CD4-positive, CD25-positive, alpha-beta regulatory T cell (primary cell): ENCODE results near the gene FAM72B. TPM values are rescaled to one million over a fixed set of nuclear protein-coding genes. Genes with fewer than 3 reads are reported as not detected.
"Not testable (repeated sequence)": the region's sequence is repeated elsewhere in the genome, so short reads cannot be mapped to it uniquely, and the experiment has no call there.

Experiments
- ATAC-seq, 2 donors: fragments of 150-1000 bp; cut with Tn5 transposase; one replicate each; pipeline ENCODE4 v1.10.0; 2021; ENCODE audit warnings: low read depth in 2 of 2, moderate number of reproducible peaks in 2 of 2, moderate library complexity in 1 of 2
- DNase-seq, 3 donors: peaks; one replicate each; pipeline versions ENCODE4 v3.0.0 to v3.0.0-alpha.2; 2012 to 2022; ENCODE audit warnings: mixed read lengths in 1 of 3
- H3K27ac ChIP-seq: one replicate; pipeline ENCODE4 v1.7.0; 2013; ENCODE audit warnings: mild to moderate bottlenecking, low read length; ENCODE audit not compliant: insufficient read depth, poor library complexity, severe bottlenecking
- H3K27me3 ChIP-seq: one replicate; pipeline ENCODE4 v1.7.0; 2013; ENCODE audit warnings: low read length; ENCODE audit not compliant: control insufficient read depth, insufficient read depth
- H3K36me3 ChIP-seq: one replicate; pipeline ENCODE4 v1.7.0; 2013; ENCODE audit warnings: mild to moderate bottlenecking, low read length, moderate library complexity; ENCODE audit not compliant: control insufficient read depth, insufficient read depth
- H3K4me1 ChIP-seq: 2 replicates; pipeline ENCODE4 v1.7.0; 2013; ENCODE audit warnings: mild to moderate bottlenecking, low read length; ENCODE audit not compliant: insufficient read depth, control insufficient read depth, poor library complexity, severe bottlenecking
- H3K4me3 ChIP-seq: one replicate; pipeline ENCODE4 v1.7.0; 2013; ENCODE audit warnings: low read depth, mild to moderate bottlenecking, low read length, moderate library complexity
- H3K9me3 ChIP-seq, 2 experiments: 1 replicate in 1 of 2; 2 replicates in 1 of 2; pipeline ENCODE4 v1.7.0; 2013; ENCODE audit warnings: low read length in 2 of 2, mild to moderate bottlenecking in 1 of 2, moderate library complexity in 1 of 2; ENCODE audit not compliant: control insufficient read depth in 2 of 2
- H3K27ac Mint-ChIP-seq, 3 donors: one replicate each; pipeline ENCODE4 v1.8.0; 2020 to 2022; ENCODE audit warnings: mild to moderate bottlenecking in 3 of 3, mixed read lengths in 3 of 3, moderate library complexity in 2 of 3
- H3K27me3 Mint-ChIP-seq: one replicate; pipeline ENCODE4 v1.8.0; 2022; ENCODE audit warnings: mild to moderate bottlenecking, mixed read lengths
- H3K36me3 Mint-ChIP-seq: one replicate; pipeline ENCODE4 v1.8.0; 2020; ENCODE audit warnings: mixed read lengths
- H3K4me1 Mint-ChIP-seq, 4 donors: one replicate each; pipeline ENCODE4 v1.8.0; 2020 to 2022; ENCODE audit warnings: mixed read lengths in 4 of 4, mild to moderate bottlenecking in 1 of 4
- H3K4me3 Mint-ChIP-seq, 4 donors: one replicate each; pipeline ENCODE4 v1.8.0; 2020 to 2022; ENCODE audit warnings: mild to moderate bottlenecking in 4 of 4, mixed read lengths in 4 of 4, moderate library complexity in 3 of 4
- H3K9me3 Mint-ChIP-seq, 7 donors: one replicate each; pipeline ENCODE4 v1.8.0; 2020 to 2022; ENCODE audit warnings: mixed read lengths in 7 of 7, mild to moderate bottlenecking in 3 of 7, moderate library complexity in 2 of 7
- polyA plus RNA-seq, 4 donors: library from polyadenylated mRNA; unstranded; fragments of 300-500 nt; fragmentation: Illumina TruSeq; gene quantifications; one replicate each; pipeline ENCODE4 v1.2.3, GENCODE V29; 2021
- total RNA-seq: library from RNA; stranded (reverse); gene quantifications from one replicate; pipeline ENCODE4 v1.2.3, GENCODE V29; 2022

Gene FAM72B
- total and polyA plus RNA-seq, 5 donors from 2014 or later: 0.53 to 1.9 (median 1.1) TPM

DNA sequence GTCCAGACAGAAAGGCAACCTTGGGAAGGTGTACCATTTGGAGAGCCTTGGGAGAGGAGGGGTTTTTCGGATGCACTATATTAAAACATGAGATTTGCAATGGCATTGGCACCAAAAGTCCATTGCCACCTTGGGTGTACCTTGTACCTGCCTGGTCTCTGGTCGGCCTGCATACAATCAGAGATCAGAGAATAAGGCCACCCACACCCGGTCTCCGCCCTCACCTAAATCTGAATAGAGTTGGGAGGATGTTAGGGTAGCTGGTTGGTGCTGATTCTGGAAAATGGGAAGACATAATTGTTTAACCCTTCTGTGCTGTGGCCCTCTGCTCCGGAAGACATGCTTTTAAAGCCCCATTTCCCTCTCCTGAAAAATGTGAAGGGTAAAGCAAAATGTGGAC is 3.8 kb upstream of the FAM72B start:
- H3K27ac Mint-ChIP-seq, ATAC-seq, H3K4me1 ChIP-seq, DNase-seq, H3K36me3 ChIP-seq, H3K27me3 Mint-ChIP-seq, H3K9me3 Mint-ChIP-seq, H3K27me3 ChIP-seq, H3K9me3 ChIP-seq, H3K36me3 Mint-ChIP-seq, H3K27ac ChIP-seq: not testable (repeated sequence)
- H3K4me3 Mint-ChIP-seq: peak overlapping the region; percentile 65 to 83 (median 72)
- peaks cover 0 to 14% (median 1%) of the 10 kb centered on the region in 4 donors for H3K4me1 Mint-ChIP-seq
- H3K4me3 ChIP-seq: peak overlapping the region; percentile 19

DNA sequence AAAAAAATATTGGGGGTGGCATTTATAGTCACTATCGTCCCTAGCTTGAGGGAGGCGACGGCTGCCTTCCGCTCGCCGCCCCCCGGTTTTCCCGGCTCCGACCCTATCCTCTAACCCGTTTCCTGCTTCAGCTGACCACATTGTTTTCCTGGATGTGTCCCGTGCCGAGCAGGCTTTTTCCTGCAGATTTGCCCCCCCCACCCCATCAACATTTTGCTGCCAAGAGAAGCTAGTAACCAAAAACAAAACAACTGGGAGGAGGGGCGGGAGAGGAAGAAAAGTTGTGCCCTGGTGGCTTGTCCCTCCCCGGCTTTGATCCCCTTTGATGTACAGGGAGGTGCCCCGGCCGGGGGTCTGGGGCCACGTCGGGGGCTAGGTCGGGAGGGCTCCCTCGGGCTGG is 2.1 kb upstream of the FAM72B start:
- H3K9me3 Mint-ChIP-seq, H3K27ac ChIP-seq, ATAC-seq, H3K27me3 ChIP-seq, H3K4me3 ChIP-seq, H3K36me3 ChIP-seq, H3K4me1 ChIP-seq, DNase-seq, H3K36me3 Mint-ChIP-seq, H3K27me3 Mint-ChIP-seq, H3K9me3 ChIP-seq: not testable (repeated sequence)
- Mint-ChIP-seq H3K27ac (peak overlapping the region in 1 of 3 donors; percentile 83), H3K4me1 (peaks cover 0 to 12% (median 1%) of the 10 kb centered on the region in 4 donors), H3K4me3 (peak overlapping the region in 3 of 4 donors; percentile 89 to 96 (median 89))

DNA sequence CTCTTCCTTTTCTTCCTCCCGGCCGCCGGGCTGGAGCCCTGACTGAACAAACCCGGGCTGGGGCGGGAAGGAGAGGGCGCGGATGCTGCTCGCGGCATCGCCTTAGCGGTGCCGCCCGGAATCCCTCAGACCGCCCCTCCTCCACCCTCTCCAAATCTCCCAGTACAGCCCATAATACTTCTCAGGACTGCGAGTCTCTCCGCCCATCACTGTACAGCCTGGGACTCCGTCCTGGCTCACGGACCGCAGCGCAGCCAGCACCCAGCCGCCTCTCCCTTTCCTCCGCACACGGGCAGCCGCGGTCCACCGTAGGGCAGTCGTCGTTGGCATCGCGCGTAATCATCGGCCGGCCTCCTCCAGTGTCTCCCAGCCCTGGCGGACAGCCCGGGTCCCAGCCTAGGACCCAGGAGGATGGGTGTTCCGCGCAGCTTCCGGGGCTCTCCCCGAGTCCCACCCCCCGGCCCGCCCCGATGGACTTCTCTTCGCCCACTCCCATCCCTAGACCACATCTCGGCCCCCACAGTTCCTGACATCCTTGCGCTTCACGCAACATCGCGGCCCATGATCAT is 1.1 kb upstream of the FAM72B start:
- H3K4me1 Mint-ChIP-seq, H3K27me3 ChIP-seq, ATAC-seq, H3K4me3 ChIP-seq, H3K9me3 ChIP-seq, H3K36me3 ChIP-seq, H3K4me1 ChIP-seq, H3K9me3 Mint-ChIP-seq, H3K27me3 Mint-ChIP-seq, H3K36me3 Mint-ChIP-seq, DNase-seq: not testable (repeated sequence)
- peak overlapping the region; percentile 14 for H3K27ac ChIP-seq
- H3K4me3 Mint-ChIP-seq: peak overlapping the region; percentile 90 to 99 (median 97)
- peak overlapping the region in 1 of 3 donors; percentile 89 for H3K27ac Mint-ChIP-seq

DNA sequence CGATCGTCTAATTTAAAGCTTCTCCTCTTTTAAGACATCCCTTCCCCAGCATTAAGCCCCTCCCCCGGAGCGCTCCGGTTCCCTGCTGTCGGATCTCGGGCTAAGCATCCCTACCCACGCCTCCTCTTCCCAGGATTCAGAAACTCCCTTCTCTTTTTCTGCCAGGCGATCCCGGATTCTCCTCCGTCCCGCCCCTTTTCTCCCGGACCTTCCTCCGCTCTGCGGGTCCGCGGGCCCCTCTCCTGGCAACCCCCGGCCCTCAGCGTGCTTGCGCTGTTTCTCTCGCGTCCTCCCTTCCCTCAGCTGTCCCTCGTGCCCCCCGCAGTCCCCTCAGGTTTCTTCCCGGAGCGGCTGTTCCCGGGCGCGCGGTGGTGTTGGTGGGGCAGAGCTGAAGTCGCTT is 273 bp downstream of the FAM72B start:
- H3K27ac Mint-ChIP-seq, H3K36me3 ChIP-seq, H3K4me1 Mint-ChIP-seq, H3K4me1 ChIP-seq, H3K27me3 Mint-ChIP-seq, H3K9me3 Mint-ChIP-seq, H3K27me3 ChIP-seq, H3K4me3 ChIP-seq, H3K9me3 ChIP-seq, H3K27ac ChIP-seq, DNase-seq, ATAC-seq, H3K36me3 Mint-ChIP-seq: not testable (repeated sequence)
- peak overlapping the region in 1 of 4 donors; percentile 64 for H3K4me3 Mint-ChIP-seq

DNA sequence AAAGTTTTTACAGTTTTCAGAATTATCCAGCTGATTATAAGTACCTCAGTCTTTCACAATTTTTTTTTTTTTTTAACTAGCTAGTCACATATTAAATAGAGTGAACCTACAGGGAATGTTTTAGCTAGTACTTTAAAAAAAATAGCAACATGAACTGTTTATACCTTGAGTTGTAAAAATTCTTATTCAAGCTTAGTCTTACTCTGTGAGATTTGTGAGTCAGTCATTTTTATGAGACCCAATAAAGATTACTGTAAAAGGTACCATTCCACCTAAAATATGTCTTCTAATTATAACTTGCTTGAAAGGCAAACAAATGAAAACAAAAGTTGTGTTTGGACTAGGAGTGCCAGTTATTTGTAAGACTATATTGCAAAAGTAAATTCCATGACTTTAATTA is 5.9 kb downstream of the FAM72B start:
- not testable (repeated sequence) for H3K27ac Mint-ChIP-seq, H3K27me3 ChIP-seq, DNase-seq, H3K36me3 ChIP-seq, H3K4me3 ChIP-seq, H3K27me3 Mint-ChIP-seq, H3K4me3 Mint-ChIP-seq, H3K4me1 ChIP-seq, H3K9me3 Mint-ChIP-seq, H3K27ac ChIP-seq, H3K9me3 ChIP-seq, H3K4me1 Mint-ChIP-seq, H3K36me3 Mint-ChIP-seq, ATAC-seq

DNA sequence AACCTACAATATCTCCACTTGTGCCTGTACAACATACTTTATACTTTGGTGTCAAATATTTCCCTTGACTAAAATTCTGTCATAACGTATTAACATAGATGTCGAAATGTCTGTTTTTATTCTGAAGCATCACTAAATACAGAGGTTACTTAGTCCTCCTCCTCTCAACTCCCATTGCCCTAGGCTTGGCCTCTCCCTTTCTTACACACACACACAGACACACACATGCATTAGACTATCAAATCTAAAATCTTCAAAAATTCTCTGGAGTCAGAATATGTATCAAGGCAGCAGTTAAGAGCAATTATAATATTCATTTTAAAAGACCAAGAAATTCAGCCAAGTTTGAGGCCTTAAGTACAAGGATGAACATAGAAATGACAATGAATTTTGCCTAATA is 7.5 kb downstream of the FAM72B start:
- not testable (repeated sequence) for ATAC-seq, H3K27me3 ChIP-seq, H3K36me3 Mint-ChIP-seq, H3K4me3 ChIP-seq, H3K27ac ChIP-seq, H3K9me3 ChIP-seq, DNase-seq, H3K36me3 ChIP-seq, H3K4me1 Mint-ChIP-seq, H3K27ac Mint-ChIP-seq, H3K9me3 Mint-ChIP-seq, H3K4me1 ChIP-seq, H3K27me3 Mint-ChIP-seq, H3K4me3 Mint-ChIP-seq

DNA sequence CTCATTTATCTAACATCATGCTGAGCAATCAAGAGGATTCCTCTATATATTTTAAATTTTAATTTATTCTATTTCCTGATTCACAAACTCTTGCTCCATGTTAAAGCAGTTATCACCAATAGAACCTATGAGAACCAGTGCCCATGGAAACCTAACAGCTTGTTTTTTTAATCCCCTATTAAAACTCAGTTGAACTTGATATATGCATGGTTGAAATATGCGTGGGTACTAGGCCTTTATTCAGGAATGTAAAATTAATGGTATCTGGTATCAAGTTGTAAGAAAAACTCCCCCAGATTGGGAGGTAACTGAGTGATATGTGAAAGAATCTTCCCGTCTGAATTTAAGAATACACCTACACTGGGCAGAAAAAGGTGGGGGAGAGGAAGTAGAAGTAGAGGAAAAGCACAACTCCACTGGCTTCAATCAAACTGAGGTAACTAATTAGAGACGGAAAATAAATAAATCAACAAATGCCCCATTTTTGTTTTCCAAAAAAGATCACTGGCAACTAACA is 15.9 kb downstream of the FAM72B start:
- not testable (repeated sequence) for DNase-seq, H3K4me1 ChIP-seq, H3K27me3 Mint-ChIP-seq, H3K4me3 Mint-ChIP-seq, H3K27ac ChIP-seq, H3K36me3 ChIP-seq, H3K27ac Mint-ChIP-seq, H3K9me3 ChIP-seq, H3K9me3 Mint-ChIP-seq, ATAC-seq, H3K27me3 ChIP-seq, H3K4me1 Mint-ChIP-seq, H3K36me3 Mint-ChIP-seq, H3K4me3 ChIP-seq

DNA sequence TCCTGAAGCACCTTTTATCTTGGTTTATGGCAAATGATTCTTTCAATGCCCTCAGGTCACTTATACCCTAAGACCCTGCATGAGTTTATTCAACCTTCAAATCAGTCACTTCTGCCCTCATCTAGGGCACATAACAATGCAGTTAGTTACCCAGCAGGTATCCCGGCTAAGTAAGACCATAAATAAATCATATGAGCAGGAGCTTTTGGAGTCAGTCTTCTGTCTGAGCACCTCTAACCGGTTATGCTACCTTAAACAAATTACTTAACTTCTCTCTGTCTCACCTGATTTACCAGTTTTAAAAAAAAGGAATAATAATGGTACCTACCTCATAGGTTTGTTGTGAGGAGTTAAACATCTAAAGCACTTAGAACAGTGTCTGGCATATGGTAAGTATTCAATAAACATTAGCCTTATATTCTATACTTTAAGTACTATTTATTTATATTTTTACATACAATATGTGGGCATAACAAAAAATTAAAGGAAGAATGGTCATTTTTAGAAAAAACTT is 16.9 kb downstream of the FAM72B start:
- H3K4me3 Mint-ChIP-seq, DNase-seq, H3K4me1 ChIP-seq, H3K4me3 ChIP-seq, H3K27me3 Mint-ChIP-seq, H3K27me3 ChIP-seq, H3K4me1 Mint-ChIP-seq, ATAC-seq, H3K36me3 Mint-ChIP-seq, H3K27ac Mint-ChIP-seq, H3K9me3 Mint-ChIP-seq, H3K9me3 ChIP-seq, H3K36me3 ChIP-seq, H3K27ac ChIP-seq: not testable (repeated sequence)
